GM18858 (cell line): ENCODE measurements around the gene FRAS1.
"Not testable (repeated sequence)": the region's sequence is repeated elsewhere in the genome, so short reads cannot be mapped to it uniquely, and the experiment has no call there.

Source experiments
- ATAC-seq: cut with Tn5 transposase; IDR thresholded peaks from one replicate; pipeline ENCODE4 v1.9.1; 2021; ENCODE audit not compliant: unreplicated experiment

Gene FRAS1

GRCh38 chr4:78162342-78162741, 105.2 kb downstream of the FRAS1 start:
- no peak for ATAC-seq

- no peak for ATAC-seq
Observed at GRCh38 chr4:78162821-78163220, 105.7 kb downstream of the FRAS1 start.

GRCh38 chr4:78165758-78166157, 108.6 kb downstream of the FRAS1 start:
- ATAC-seq: no peak

GRCh38 chr4:78166622-78167021, 109.5 kb downstream of the FRAS1 start:
- ATAC-seq: no peak

GRCh38 chr4:78167510-78167909, 110.4 kb downstream of the FRAS1 start:
- ATAC-seq: no peak

GRCh38 chr4:78168029-78168428, 110.9 kb downstream of the FRAS1 start:
- no peak for ATAC-seq

- no peak for ATAC-seq
Observed at GRCh38 chr4:78169728-78170127, 112.6 kb downstream of the FRAS1 start.

GRCh38 chr4:78171482-78171881, 114.4 kb downstream of the FRAS1 start:
- no peak for ATAC-seq

- ATAC-seq: no peak
Observed at GRCh38 chr4:78174891-78175290, 117.8 kb downstream of the FRAS1 start.

- no peak for ATAC-seq
Observed at GRCh38 chr4:78179196-78179595, 122.1 kb downstream of the FRAS1 start.

- not testable (repeated sequence) for ATAC-seq
Observed at GRCh38 chr4:78181681-78182234, 124.6 kb downstream of the FRAS1 start.

- no peak for ATAC-seq
Observed at GRCh38 chr4:78184584-78184983, 127.5 kb downstream of the FRAS1 start.

- ATAC-seq: no peak
Observed at GRCh38 chr4:78185117-78185516, 128.0 kb downstream of the FRAS1 start.

- no peak for ATAC-seq
Observed at GRCh38 chr4:78186597-78187543, 129.7 kb downstream of the FRAS1 start.

GRCh38 chr4:78190068-78190467, 132.9 kb downstream of the FRAS1 start:
- no peak for ATAC-seq

- ATAC-seq: no peak
Observed at GRCh38 chr4:78190595-78190994, 133.5 kb downstream of the FRAS1 start.

- no peak for ATAC-seq
Observed at GRCh38 chr4:78197947-78198346, 140.8 kb downstream of the FRAS1 start.

- no peak for ATAC-seq
Observed at GRCh38 chr4:78199984-78200383, 142.9 kb downstream of the FRAS1 start.

- ATAC-seq: no peak
Observed at GRCh38 chr4:78200949-78201348, 143.8 kb downstream of the FRAS1 start.

- ATAC-seq: no peak
Observed at GRCh38 chr4:78204176-78204575, 147.1 kb downstream of the FRAS1 start.

GRCh38 chr4:78205591-78205990, 148.5 kb downstream of the FRAS1 start:
- no peak for ATAC-seq

- no peak for ATAC-seq
Observed at GRCh38 chr4:78207541-78207940, 150.4 kb downstream of the FRAS1 start.
